ENCODE measurements around the gene STIM1. TPM values are rescaled to one million over a fixed set of nuclear protein-coding genes. Genes with fewer than 3 reads are reported as not detected.

The STIM1 gene
- total RNA-seq, 1 donor from 2014 or later = 16.5 TPM

DNA sequence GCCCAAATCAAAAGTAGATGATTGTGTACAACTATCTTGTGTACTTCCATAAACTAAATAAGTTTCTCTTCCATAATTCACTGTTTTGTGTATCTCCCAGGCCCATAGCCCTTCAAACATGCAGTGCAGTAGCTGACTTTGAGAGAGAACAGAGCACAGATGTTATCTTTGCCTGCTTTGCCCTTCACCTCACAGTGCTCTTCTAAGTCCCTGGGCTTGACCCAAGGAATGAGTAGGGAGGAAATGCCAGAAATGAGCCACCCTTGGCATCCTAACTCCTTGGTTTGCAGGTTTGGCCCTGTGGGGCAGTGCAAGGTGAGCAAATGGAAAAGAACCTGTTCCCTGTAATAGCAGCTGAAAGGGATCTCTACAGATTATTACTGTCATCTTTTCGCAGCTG lies 79.2 kb downstream of the STIM1 start:
- TF ChIP-seq, protein P1, sequence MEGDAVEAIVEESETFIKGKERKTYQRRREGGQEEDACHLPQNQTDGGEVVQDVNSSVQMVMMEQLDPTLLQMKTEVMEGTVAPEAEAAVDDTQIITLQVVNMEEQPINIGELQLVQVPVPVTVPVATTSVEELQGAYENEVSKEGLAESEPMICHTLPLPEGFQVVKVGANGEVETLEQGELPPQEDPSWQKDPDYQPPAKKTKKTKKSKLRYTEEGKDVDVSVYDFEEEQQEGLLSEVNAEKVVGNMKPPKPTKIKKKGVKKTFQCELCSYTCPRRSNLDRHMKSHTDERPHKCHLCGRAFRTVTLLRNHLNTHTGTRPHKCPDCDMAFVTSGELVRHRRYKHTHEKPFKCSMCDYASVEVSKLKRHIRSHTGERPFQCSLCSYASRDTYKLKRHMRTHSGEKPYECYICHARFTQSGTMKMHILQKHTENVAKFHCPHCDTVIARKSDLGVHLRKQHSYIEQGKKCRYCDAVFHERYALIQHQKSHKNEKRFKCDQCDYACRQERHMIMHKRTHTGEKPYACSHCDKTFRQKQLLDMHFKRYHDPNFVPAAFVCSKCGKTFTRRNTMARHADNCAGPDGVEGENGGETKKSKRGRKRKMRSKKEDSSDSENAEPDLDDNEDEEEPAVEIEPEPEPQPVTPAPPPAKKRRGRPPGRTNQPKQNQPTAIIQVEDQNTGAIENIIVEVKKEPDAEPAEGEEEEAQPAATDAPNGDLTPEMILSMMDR (conservative IDR thresholded peaks at IDR 0.05; ENCODE audit: low read depth, low read length) = no peak
- no peak overlapping the region for H3K4me3 ChIP-seq (ENCODE audit: low read depth, low read length)
- DNase-seq (ENCODE audit: low read depth) = no peak

DNA sequence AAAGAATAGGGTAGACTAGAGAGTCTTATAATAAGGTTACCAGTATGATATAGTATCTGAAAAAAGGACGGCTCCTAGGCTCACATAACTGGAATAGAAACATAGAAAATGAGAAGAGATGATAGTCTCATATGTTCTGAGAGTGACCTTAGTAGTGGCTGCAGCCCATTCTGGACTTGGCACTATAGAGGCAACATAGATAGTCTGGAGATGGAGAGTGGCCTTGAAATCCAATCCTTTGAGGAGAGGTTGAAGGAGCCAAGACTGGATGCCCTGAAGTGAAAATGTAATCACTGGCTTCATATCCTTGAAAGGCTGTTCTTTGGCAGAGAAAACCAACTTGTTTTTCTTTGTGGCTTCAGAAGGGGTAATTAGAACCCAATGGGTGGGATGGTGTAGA lies 81.1 kb downstream of the STIM1 start:
- no peak for DNase-seq (ENCODE audit: low read depth)
- no peak overlapping the region for H3K4me3 ChIP-seq (ENCODE audit: low read depth, low read length)
- TF ChIP-seq, protein P1 (conservative IDR thresholded peaks at IDR 0.05; ENCODE audit: low read depth, low read length) = no peak

DNA sequence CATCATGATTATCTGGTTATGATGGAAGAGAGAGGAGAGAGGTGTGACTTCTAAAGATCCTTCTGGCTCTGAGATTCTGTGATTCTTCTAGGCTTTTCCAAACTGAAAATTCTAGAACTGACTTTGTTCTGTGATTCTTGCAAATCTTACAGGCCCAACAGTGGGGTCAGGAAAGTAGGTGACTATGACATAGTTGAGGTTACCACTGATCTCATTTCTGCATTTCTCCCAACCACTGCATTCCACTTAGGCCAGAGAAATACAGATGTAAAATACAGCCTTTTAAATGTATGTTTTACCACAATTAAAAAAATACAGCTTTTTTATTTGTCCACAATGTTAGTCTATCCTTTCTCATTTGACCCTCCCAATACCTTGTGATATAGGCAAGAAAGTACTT lies 83.7 kb downstream of the STIM1 start:
- DNase-seq (ENCODE audit: low read depth) = no peak

DNA sequence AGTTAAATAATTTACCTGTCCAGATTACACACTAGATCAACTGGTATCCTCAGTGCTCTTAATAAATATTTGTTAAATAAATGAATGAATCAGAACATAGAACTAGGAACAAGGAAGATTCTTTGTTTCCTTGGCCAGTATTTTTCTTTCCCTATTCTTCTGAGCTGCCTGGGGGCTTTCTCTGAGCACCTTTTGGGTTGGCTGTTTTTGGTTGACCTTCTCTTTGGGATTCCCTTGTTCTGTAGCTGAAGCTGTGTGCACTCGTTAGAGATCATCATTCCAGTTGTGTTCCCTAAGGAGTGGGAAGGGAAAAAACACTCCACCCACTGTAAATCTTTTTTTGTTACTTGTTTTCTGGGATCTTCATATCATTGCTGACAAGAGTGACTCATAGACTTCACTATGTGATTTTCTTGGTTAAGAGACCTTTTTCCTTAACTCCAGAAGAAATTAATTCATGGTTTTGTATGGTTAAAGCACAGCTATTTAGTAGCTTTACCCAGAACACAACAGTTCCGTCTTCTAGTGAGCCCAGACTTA lies 84.3 kb downstream of the STIM1 start:
- no peak overlapping the region for H3K4me3 ChIP-seq (ENCODE audit: low read depth, low read length)
- TF ChIP-seq, protein P1 (conservative IDR thresholded peaks at IDR 0.05; ENCODE audit: low read depth, low read length) = no peak
- DNase-seq (ENCODE audit: low read depth) = no peak

More for the DNA sequence above, 83.7 kb downstream of the STIM1 start:
- TF ChIP-seq, protein P1 (conservative IDR thresholded peaks at IDR 0.05; ENCODE audit: low read depth, low read length) = no peak
- H3K4me3 ChIP-seq (ENCODE audit: low read depth, low read length) = no peak overlapping the region

DNA sequence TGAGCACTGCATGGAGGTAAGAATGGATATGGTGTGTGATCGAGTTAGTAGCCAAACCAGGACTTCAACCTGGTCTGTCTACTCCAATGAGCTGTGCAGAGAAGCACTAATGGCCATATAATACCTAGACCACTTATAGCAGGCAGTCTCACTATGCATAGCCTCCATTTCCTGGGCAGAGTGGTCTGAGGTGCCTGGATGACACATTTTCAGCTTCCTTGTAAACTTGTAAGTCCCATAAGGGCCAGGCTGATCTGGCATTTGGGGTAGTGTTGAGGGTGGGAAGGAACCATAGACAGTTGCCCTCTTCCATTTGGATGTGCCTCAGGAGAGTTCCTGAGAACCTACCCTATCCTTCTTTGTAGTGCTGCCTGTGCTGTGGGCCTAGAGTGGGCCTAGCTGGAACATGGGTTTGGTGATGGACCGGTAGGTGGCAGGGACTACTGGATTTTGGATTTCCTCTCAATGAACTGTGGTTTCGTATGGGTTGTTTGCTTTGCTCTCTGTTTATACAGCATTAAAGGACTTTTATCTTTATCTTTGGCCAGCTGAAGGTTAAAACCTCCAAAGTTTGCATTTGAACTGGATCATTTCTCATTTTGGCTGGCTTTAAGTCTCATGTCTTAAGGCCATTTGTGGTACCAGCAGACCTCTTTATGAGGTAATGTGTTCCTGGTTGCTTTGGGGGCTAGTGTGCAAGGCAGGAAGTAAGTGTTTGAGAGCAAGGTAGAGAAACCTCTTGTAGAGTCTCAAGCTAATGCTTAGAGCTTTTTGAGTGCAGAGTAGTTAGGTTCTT lies 86.9 kb downstream of the STIM1 start:
- no peak for DNase-seq (ENCODE audit: low read depth)
- TF ChIP-seq, protein P1 (conservative IDR thresholded peaks at IDR 0.05; ENCODE audit: low read depth, low read length) = no peak
- no peak overlapping the region for H3K4me3 ChIP-seq (ENCODE audit: low read depth, low read length)

DNA sequence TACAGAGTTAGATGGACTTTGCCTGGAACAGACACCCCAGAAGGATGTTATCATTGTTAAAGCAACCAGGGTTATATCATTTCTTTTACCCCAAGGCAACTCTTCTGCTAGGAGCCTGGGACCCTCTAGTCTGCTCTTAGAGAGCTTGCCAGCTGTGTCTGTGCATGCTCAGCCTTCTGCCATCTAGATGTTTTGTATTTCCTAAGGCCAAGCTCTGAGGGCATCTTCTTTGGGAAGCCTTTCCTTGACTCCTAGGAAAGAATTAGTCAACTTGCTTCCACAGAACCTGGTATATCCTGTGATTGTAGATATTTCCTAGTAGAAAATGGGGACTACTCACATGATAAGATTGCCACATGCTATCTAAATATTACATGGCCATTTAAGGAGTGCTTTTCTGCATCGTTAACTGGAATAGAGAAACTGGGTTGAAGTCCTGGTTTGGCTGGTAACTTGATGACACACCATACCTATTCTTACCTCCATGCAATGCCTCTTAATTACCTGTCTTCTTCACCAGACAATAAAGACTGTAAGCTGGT lies 87.6 kb downstream of the STIM1 start:
- TF ChIP-seq, protein P1 (conservative IDR thresholded peaks at IDR 0.05; ENCODE audit: low read depth, low read length) = no peak
- no peak overlapping the region for H3K4me3 ChIP-seq (ENCODE audit: low read depth, low read length)
- DNase-seq (ENCODE audit: low read depth) = no peak
